Measurements from ENCODE around the gene SUPT5H. TPM values are rescaled to one million over a fixed set of nuclear protein-coding genes. Genes with fewer than 3 reads are reported as not detected.

SUPT5H gene
- total and polyA plus RNA-seq, 10 of the 15 experiments (the other 5 are each of a cell fraction or from before 2014, with no cell fraction given): 27.2 to 194 (median 83.6) TPM

GRCh38 chr19:39518975-39519374 is 73.6 kb downstream of the SUPT5H start:
- no peak for FAIRE-seq
- no TSS peak for BruUV-seq (replicated peaks)
- Histone ChIP-seq H4K20me1 (ENCODE audit: control insufficient read depth, insufficient read depth) (no peaks in the 10 kb centered on the region), H3K27me3 (replicated peaks in 1 of 2; ENCODE audit: control insufficient read depth in 2 of 2, insufficient read depth in 2 of 2, low read length in 1 of 2) (peaks cover 9 to 20% of the 10 kb centered on the region in 2 experiments), H3K4me1 (ENCODE audit: control insufficient read depth, insufficient read depth, low read length) (peaks cover 11% of the 10 kb centered on the region), H3K27ac (ENCODE audit: control insufficient read depth, insufficient read depth) (no peak overlapping the region), H3K9me3 (replicated peaks; ENCODE audit: control insufficient read depth, insufficient read depth, low read length) (no peaks in the 10 kb centered on the region), H3K36me3 (ENCODE audit: control insufficient read depth in 2 of 2, insufficient read depth in 2 of 2, low read length in 1 of 2) (no peaks in the 10 kb centered on the region), H3K9ac (ENCODE audit: control insufficient read depth, insufficient read depth, low read length) (no peak overlapping the region), H2AFZ (ENCODE audit: control insufficient read depth, low read depth, low read length) (no peak overlapping the region), H3K4me2 (ENCODE audit: control insufficient read depth, insufficient read depth) (no peak overlapping the region), H3K79me2 (ENCODE audit: control insufficient read depth, insufficient read depth, low read length) (no peaks in the 10 kb centered on the region), H3K4me3 (no peak overlapping the region)
- in situ Hi-C loops (cut with MboI) (no loop called here), intact Hi-C loops (cut with micrococcal nuclease; ENCODE audit: unreplicated experiment) (no loop called here)
- no peak for DNase-seq (ENCODE audit: low read depth, low spot score)
- ChIA-PET RAD21 (ENCODE audit: unreplicated experiment) (no interaction called here), CTCF (interaction anchor here (0.7 to 2.1 kb wide), 3 partner anchors 14 to 45 kb away, joined by 3 to 6 read pairs (median 3); no protein-coding TSS in a partner anchor), SMC1A (ENCODE audit: uncharacterized antibody, unreplicated experiment) (interaction anchor here (1.3 kb wide), 1 partner anchor 12 kb away, joined by 3 read pairs; no protein-coding TSS in a partner anchor), POLR2A (no interaction called here)
- 28% methylated on average over 5 of the region's 9 CpGs for WGBS (ENCODE audit: insufficient coverage, insufficient replicate concordance, low lambda C conversion rate, missing lambda C conversion rate)
- TF ChIP-seq HDGF (IDR thresholded peaks at IDR 0.05) (no peak), BHLHE40 (IDR thresholded peaks at IDR 0.05; ENCODE audit: borderline replicate concordance in 1 of 2, low read depth in 2 of 2, low read length in 1 of 2) (no peak), POLR2AphosphoS2 (IDR thresholded peaks at IDR 0.05; ENCODE audit: low read depth, low read length) (no peak), CEBPZ (IDR thresholded peaks at IDR 0.05; ENCODE audit: low read depth, low read length) (no peak), SIX5 (IDR thresholded peaks at IDR 0.05; ENCODE audit: low read depth, low read length, severe bottlenecking) (no peak), ATF2 (IDR thresholded peaks at IDR 0.05; ENCODE audit: low read length) (no peak), FOS (IDR thresholded peaks at IDR 0.05; ENCODE audit: borderline replicate concordance, extremely low read depth, insufficient read length) (no peak), CTCF (IDR thresholded peaks at IDR 0.05 in 2 of 3, conservative IDR thresholded peaks at IDR 0.05 in 1 of 3; ENCODE audit: control insufficient read depth in 2 of 3, extremely low read depth in 1 of 3, insufficient read depth in 1 of 3, low read depth in 3 of 3, low read length in 3 of 3) (no peak)
- ATAC-seq: no peak

All from GM12878 (cell line).